ENCODE measurements around the gene CD82. TPM values are rescaled to one million over a fixed set of nuclear protein-coding genes. Genes with fewer than 3 reads are reported as not detected.

CD82 gene
- total RNA-seq, 1 experiment from 2014 or later: 4.5 TPM

DNA sequence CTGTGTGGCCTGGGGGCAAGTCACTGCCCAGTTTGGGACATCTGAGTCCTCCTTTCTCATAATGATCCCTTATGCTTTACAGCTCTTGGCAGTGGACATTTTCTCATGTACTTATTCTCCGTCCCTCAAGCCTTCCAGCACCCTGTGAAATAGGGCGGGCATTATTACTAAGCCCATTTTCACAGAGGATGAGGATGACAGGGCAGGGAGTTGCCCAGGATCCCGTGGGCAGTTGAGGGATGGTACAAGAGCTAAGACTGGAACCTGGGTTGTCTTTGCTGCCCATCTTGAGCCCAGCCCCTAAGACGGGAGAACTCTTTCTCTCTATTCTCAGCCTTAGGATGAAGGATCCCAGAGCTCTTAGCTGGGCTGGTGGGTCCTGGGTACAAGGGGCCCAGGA, 11.2 kb downstream of the CD82 start:
- Histone ChIP-seq H3K79me1 (ENCODE audit: insufficient read depth, low read depth, low read length, poor library complexity, severe bottlenecking) (no peaks in the 10 kb centered on the region), H3K56ac (ENCODE audit: insufficient read length, low read depth, low read length) (no peak overlapping the region), H2BK5ac (ENCODE audit: insufficient read length, low read length) (no peak overlapping the region), H4K20me1 (ENCODE audit: control insufficient read depth, insufficient read depth, insufficient read length) (no peaks in the 10 kb centered on the region), H3K9me3 (ENCODE audit: control insufficient read depth, low read depth, low read length) (no peaks in the 10 kb centered on the region), H4K8ac (replicated peaks; ENCODE audit: insufficient read length, low read depth, low read length) (no peak overlapping the region), H2AK5ac (ENCODE audit: insufficient read length, low read length) (no peak overlapping the region), H3T11ph (ENCODE audit: low read length) (no peak overlapping the region), H2BK120ac (ENCODE audit: low read depth, low read length, poor library complexity, severe bottlenecking) (no peak overlapping the region), H3K23ac (ENCODE audit: insufficient read length, low read depth, low read length) (no peak overlapping the region), H4K5ac (ENCODE audit: insufficient read length, low read depth, low read length) (no peak overlapping the region), H3K27me3 (ENCODE audit: insufficient read depth, low read length) (no peaks in the 10 kb centered on the region), H2BK12ac (ENCODE audit: insufficient read length, low read depth, low read length) (no peak overlapping the region), H3K23me2 (ENCODE audit: insufficient read length, low read depth, low read length, poor library complexity, severe bottlenecking) (no peaks in the 10 kb centered on the region), H3K4me1 (ENCODE audit: insufficient read depth, low read length) (no peaks in the 10 kb centered on the region), H3K9ac (ENCODE audit: extremely low read depth, insufficient read length, low read length) (no peak overlapping the region), H3K27ac (ENCODE audit: insufficient read length, low read depth, low read length) (no peak overlapping the region), H3K18ac (ENCODE audit: insufficient read length, low read depth, low read length) (no peak overlapping the region), H3K4ac (ENCODE audit: low read depth, low read length) (no peak overlapping the region), H4K91ac (ENCODE audit: insufficient read length, low read depth, low read length) (no peak overlapping the region), H2BK20ac (ENCODE audit: low read depth, low read length, poor library complexity, severe bottlenecking) (no peak overlapping the region), H2AFZ (ENCODE audit: low read length) (no peak overlapping the region), H2BK15ac (ENCODE audit: low read depth, low read length) (no peak overlapping the region), H3K14ac (ENCODE audit: insufficient read depth, low read length) (no peak overlapping the region), H3K79me2 (ENCODE audit: insufficient read depth, low read length) (no peaks in the 10 kb centered on the region), H3K4me2 (ENCODE audit: insufficient read depth, insufficient read length, low read length) (no peak overlapping the region)
- Mint-ChIP-seq H3K27ac (no peak overlapping the region), H3K9me3 (no peaks in the 10 kb centered on the region), H3K36me3 (ENCODE audit: insufficient read depth in 1 of 3, low read depth in 3 of 3) (no peaks in the 10 kb centered on the region), H3K27me3 (ENCODE audit: low read depth) (peaks cover 16% of the 10 kb centered on the region), H3K4me3 (no peak overlapping the region), H3K4me1 (peaks cover 16 to 32% of the 10 kb centered on the region in 2 experiments)
- TF ChIP-seq, protein P1, sequence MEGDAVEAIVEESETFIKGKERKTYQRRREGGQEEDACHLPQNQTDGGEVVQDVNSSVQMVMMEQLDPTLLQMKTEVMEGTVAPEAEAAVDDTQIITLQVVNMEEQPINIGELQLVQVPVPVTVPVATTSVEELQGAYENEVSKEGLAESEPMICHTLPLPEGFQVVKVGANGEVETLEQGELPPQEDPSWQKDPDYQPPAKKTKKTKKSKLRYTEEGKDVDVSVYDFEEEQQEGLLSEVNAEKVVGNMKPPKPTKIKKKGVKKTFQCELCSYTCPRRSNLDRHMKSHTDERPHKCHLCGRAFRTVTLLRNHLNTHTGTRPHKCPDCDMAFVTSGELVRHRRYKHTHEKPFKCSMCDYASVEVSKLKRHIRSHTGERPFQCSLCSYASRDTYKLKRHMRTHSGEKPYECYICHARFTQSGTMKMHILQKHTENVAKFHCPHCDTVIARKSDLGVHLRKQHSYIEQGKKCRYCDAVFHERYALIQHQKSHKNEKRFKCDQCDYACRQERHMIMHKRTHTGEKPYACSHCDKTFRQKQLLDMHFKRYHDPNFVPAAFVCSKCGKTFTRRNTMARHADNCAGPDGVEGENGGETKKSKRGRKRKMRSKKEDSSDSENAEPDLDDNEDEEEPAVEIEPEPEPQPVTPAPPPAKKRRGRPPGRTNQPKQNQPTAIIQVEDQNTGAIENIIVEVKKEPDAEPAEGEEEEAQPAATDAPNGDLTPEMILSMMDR (conservative IDR thresholded peaks at IDR 0.05): no peak
- no peak for DNase-seq
- no CpG with 5 or more reads among the region's 4 CpGs for WGBS (ENCODE audit: extremely low coverage, insufficient read length, low lambda C conversion rate)
